NCI-H2081 (cell line): ENCODE data around the gene FKBP1B.
"Not testable (repeated sequence)": the region's sequence is repeated elsewhere in the genome, so short reads cannot be mapped to it uniquely, and the experiment has no call there.

ENCODE experiments used
- DNase-seq, 2 experiments: peaks; one replicate each; lab custom pipeline; 2025; lab: John Stamatoyannopoulos, UW

The FKBP1B gene

DNA sequence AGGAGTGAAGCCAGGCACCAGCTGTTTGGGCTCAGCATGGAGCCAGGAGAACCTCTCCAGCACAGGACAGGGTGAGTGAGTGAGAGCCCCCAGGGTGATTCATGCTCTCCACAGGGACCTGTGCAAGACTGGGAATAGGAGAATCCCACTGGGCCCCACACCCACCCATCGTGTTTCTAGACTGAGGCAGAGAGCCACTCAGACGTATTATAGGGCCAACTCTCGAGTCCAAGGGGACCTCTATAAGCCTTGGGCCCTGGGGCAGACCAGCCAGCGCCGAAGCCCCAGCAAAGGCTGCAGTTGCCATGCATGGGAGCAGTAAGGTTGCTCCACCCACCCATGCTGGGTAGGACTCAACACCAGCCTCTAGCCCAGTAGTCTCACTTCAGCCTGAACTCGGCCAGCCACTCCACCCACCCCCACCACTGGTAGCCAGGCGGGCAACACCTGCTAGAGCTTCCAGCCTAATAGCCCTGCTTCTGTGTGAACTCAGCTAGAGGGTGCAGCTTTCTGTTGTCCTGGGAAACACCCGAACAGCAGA, 54.6 kb downstream of the FKBP1B start:
- no peak for DNase-seq

GRCh38 chr2:24104906-24105305, 55.4 kb downstream of the FKBP1B start:
- DNase-seq, result no peak

- no peak for DNase-seq
Measured at GRCh38 chr2:24105816-24106215, 56.3 kb downstream of the FKBP1B start.

DNA sequence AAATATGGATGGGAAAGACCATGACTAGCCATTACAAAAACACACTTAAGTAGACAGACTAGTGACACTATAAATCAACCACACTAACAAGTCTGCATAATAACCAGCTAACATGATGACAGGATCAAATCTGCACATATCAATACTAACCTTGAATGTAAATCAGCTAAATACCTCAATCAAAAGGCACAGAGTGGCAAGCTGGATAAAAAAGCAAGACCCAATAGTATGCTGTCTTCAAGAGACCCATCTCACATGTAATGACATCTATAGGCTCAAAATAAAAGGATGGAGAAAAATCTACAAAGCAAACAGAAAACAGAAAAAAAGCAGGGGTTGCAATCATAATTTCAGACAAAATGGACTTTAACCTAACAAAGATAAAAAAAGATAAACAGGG, 57.2 kb downstream of the FKBP1B start:
- DNase-seq, result no peak

DNA sequence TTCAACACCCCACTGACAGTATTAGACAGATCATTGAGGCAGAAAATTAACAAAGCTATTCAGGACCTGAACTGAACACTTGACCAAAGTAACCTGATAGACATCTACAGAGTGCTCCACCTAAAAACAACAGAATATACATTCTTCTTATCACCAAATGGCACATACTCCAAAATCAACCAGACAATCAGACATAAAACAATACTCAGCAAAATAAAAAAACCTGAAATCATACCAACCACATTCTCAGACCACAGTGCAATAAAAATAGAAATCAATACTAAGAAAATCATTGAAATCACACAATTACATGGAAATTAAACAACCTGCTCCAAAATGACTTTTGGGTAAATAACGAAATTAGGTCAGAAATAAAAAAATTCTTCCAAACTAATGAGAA, 57.8 kb downstream of the FKBP1B start:
- no peak for DNase-seq

DNA sequence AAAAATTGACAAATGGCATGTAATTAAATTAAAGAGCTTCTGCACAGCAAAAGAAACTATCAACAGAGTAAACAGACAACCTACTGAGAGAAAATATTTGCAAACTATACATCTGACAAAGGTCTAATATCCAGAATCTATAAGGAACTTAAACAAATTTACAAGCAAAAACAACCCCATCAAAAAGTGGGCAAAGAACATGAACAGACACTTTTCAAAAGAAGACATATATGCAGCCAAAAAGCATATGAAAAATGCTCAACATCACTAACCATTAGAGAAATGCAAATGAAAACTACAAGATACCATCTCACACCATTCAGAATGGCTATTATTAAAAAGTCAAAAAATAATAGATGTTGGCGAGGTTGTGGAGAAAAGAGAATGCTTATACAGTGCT, 59.9 kb downstream of the FKBP1B start:
- DNase-seq, result not testable (repeated sequence)

DNA sequence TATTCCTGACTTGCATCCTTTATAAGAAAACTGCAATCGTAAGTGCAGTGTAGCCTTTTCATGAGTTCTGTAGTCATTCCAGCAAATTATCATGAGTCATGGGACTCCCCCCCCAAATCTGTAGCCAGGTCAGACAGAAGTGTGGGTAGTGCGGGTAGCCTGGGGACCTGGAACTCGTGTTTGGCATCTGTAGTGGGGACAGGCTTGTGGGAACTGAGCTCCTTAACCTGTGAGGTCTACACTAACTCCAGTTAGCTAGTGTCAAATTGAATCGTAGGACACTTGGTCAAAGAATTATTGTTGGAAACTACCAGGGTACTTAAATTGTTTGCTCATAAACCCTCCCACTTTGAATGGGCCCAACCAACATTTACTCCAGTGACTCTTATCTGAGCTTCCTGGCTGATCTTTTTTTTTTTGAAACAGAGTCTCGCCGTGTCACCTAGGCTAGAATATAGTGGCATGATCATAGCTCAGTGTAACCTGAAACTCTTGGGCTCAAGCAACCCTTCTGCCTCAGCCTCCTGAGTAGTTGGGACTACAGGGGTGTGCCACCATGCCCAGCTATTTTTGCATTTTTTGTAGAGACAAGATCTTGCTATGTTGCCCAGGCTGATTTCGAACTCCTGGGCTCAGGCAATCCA, 61.2 kb downstream of the FKBP1B start:
- DNase-seq, result no peak

- no peak for DNase-seq
Measured at GRCh38 chr2:24111407-24111901, 61.9 kb downstream of the FKBP1B start.
